HepG2 (cell line): ENCODE measurements around the gene SEPHS2. TPM values are rescaled to one million over a fixed set of nuclear protein-coding genes. Genes with fewer than 3 reads are reported as not detected.

ENCODE experiments used
- BCL6 ChIP-seq: IDR thresholded peaks from 2 replicates; pipeline ENCODE4 v1.6.1; 2016; ENCODE audit warnings: missing genetic modification reagents, missing compliant biosample characterization
- ZNF160 ChIP-seq: sonication (generic); formaldehyde crosslinking; IDR thresholded peaks from 2 replicates; pipeline ENCODE4 v1.8.0; 2022; ENCODE audit warnings: mild to moderate bottlenecking, inconsistent platforms, missing genetic modification reagents
- ZNF782 ChIP-seq: sonication (generic); formaldehyde crosslinking; IDR thresholded peaks from 2 replicates; pipeline ENCODE4 v1.4.0; 2020; ENCODE audit warnings: missing genetic modification reagents, mild to moderate bottlenecking, borderline replicate concordance
- polyA plus RNA-seq, 8 experiments: library from polyadenylated mRNA; depleted of rRNA in 3 of 8; stranded (reverse) in 7 of 8; unstranded in 1 of 8; fragments of >200 nt; fragmentation: Illumina TruSeq in 4 of 8; extraction: Trizol in 4 of 8; gene quantifications; 2 replicates each; pipeline versions ENCODE4 v1.2.1 to v1.2.3, GENCODE V29; 2011 to 2016; ENCODE audit warnings: low read depth in 4 of 8, missing spikeins in 1 of 8, mixed read lengths in 1 of 8; ENCODE audit not compliant: insufficient read depth in 1 of 8
- total RNA-seq, 5 experiments: library from RNA; depleted of rRNA; stranded (reverse); fragments of >200 nt; fragmentation: Illumina TruSeq; extraction: Trizol; gene quantifications; 2 replicates each; pipeline ENCODE4 v1.2.3, GENCODE V29; 2016; ENCODE audit warnings: low read depth in 1 of 5
- TF ChIP-seq, protein P1 (sequence below): sonication (generic); formaldehyde crosslinking; IDR thresholded peaks from 2 replicates; pipeline ENCODE4 v1.4.0; 2020; ENCODE audit warnings: mild to moderate bottlenecking, missing genetic modification reagents
- TF ChIP-seq, protein P2 (sequence below): sonication (generic); formaldehyde crosslinking; IDR thresholded peaks from 2 replicates; pipeline ENCODE4 v1.8.0; 2022; ENCODE audit warnings: missing genetic modification reagents, mild to moderate bottlenecking, inconsistent platforms, borderline replicate concordance
- TF ChIP-seq, protein P3 (sequence below): sonication (generic); formaldehyde crosslinking; IDR thresholded peaks from 2 replicates; pipeline ENCODE4 v1.5.1; 2020; ENCODE audit warnings: missing genetic modification reagents, mild to moderate bottlenecking, borderline replicate concordance

Gene SEPHS2
- total and polyA plus RNA-seq, 2 of the 13 experiments (the other 11 are each of a cell fraction or from before 2014, with no cell fraction given): 20.7 to 127 TPM

DNA sequence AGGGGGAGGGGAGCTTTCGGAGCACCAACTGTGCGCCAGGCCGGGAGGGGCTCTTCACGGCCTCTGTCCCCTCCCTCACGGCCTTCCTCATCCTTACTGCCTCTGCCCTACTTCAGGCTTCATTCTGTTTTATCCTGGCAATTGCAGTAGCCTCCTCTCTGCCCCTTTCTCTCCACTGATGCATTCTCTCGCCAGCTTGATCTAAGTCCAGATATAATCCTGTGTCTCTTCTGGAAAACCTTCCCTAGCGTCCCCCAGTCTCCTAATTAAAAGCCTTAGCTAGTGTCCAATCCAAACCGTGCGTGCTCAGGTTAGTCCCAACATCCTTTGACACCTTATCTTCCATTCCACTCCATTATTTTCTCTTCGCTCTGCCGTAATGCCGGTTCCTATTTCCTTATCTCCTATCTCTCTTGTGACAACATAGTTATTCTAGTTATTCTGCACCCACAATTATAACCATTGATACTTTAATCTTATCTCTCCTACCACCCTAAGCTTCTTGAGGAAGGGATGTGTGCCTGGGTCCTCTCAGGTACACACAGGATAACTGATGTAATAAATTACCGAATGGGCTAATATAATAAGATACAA, 49.6 kb downstream of the SEPHS2 start (continued):
- TF ChIP-seq, protein P1, sequence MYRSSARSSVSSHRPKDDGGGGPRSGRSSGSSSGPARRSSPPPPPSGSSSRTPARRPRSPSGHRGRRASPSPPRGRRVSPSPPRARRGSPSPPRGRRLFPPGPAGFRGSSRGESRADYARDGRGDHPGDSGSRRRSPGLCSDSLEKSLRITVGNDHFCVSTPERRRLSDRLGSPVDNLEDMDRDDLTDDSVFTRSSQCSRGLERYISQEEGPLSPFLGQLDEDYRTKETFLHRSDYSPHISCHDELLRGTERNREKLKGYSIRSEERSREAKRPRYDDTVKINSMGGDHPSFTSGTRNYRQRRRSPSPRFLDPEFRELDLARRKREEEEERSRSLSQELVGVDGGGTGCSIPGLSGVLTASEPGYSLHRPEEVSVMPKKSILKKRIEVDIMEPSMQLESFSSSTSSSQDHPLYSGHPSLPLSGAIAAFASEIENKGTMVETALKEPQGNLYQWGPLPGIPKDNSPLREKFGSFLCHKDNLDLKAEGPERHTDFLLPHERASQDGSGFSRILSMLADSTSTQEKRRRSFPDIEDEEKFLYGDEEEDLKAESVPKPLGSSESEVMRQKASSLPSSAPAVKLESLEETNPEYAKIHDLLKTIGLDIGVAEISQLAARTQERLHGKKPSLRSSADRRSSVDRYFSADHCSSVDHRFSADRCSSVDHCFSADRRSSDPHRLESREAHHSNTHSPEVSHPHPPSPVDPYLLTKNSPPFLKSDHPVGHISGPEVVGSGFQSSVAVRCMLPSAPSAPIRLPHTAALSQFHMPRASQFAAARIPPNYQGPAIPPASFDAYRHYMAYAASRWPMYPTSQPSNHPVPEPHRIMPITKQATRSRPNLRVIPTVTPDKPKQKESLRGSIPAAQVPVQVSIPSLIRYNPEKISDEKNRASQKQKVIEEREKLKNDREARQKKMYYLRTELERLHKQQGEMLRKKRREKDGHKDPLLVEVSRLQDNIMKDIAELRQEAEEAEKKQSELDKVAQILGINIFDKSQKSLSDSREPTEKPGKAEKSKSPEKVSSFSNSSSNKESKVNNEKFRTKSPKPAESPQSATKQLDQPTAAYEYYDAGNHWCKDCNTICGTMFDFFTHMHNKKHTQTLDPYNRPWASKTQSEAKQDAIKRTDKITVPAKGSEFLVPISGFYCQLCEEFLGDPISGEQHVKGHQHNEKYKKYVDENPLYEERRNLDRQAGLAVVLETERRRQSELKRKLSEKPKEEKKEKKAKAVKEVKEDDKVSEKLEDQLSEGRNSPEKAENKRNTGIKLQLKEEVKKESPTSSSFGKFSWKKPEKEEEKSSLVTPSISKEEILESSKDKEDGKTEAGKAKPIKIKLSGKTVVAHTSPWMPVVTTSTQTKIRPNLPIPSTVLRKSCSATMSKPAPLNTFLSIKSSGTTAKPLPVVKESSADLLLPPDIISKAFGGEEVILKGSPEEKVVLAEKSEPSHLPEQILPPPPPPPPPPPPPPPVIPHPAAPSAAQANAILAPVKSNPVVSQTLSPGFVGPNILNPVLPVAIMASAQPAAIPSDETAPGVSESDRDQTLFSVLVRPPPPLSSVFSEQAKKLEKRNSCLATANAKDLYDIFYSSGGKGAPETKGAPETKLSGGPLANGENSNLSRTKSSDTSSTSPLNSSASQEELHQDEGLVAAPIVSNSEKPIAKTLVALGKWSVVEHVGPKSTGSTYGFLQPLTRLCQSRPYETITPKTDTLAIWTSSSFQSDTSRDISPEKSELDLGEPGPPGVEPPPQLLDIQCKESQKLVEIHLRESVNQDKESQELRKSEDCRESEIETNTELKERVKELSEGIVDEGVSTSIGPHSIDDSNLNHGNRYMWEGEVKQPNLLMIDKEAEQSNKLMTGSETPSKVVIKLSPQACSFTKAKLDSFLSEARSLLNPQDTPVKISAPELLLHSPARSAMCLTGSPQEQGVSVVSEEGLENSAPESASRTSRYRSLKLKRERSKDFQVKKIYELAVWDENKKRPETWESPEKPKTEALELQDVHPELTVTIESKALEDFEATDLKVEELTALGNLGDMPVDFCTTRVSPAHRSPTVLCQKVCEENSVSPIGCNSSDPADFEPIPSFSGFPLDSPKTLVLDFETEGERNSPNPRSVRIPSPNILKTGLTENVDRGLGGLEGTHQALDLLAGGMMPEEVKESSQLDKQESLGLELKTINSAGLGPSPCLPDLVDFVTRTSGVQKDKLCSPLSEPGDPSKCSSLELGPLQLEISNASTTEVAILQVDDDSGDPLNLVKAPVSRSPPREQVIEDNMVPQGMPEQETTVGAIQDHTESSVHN (CRISPR knock-in tag): no peak
- TF ChIP-seq BCL6 (CRISPR knock-in tag) (0 out of 2 replicates have a peak, but pooled peaks have one; percentile 4), ZNF160 (CRISPR knock-in tag) (no peak), ZNF782 (CRISPR knock-in tag) (no peak)
- TF ChIP-seq, protein P2, sequence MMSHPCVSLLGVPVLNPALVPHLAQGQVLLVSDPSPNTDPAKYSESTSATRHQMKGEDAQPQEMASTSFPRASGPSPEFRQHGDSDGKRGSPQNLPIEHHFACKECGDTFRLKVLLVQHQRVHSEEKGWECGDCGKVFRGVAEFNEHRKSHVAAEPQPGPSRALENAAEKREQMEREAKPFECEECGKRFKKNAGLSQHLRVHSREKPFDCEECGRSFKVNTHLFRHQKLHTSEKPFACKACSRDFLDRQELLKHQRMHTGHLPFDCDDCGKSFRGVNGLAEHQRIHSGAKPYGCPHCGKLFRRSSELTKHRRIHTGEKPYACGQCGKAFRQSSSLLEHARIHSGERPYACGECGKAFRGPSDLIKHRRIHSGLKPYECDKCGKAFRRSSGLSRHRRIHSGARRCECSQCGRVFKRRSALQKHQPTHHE (CRISPR knock-in tag): 0 out of 2 replicates have a peak, but pooled peaks have one; percentile 47
- TF ChIP-seq, protein P3, sequence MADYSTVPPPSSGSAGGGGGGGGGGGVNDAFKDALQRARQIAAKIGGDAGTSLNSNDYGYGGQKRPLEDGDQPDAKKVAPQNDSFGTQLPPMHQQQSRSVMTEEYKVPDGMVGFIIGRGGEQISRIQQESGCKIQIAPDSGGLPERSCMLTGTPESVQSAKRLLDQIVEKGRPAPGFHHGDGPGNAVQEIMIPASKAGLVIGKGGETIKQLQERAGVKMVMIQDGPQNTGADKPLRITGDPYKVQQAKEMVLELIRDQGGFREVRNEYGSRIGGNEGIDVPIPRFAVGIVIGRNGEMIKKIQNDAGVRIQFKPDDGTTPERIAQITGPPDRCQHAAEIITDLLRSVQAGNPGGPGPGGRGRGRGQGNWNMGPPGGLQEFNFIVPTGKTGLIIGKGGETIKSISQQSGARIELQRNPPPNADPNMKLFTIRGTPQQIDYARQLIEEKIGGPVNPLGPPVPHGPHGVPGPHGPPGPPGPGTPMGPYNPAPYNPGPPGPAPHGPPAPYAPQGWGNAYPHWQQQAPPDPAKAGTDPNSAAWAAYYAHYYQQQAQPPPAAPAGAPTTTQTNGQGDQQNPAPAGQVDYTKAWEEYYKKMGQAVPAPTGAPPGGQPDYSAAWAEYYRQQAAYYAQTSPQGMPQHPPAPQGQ: 0 out of 2 replicates have a peak, but pooled peaks have one; percentile 89
